ENCODE data around the gene ZNF367.
"Not testable (repeated sequence)": the region's sequence is repeated elsewhere in the genome, so short reads cannot be mapped to it uniquely, and the experiment has no call there.

GRCh38 chr9:96362119-96362518 is 56.1 kb downstream of the ZNF367 start:
- TF ChIP-seq POLR2A (IDR thresholded peaks at IDR 0.05; ENCODE audit: low read length); GATA1 (IDR thresholded peaks at IDR 0.05; ENCODE audit: low read depth, low read length): not testable (repeated sequence)
